Osteocyte (in vitro differentiated cells): Measurements from ENCODE around the gene PIANP. TPM values are rescaled to one million over a fixed set of nuclear protein-coding genes. Genes with fewer than 3 reads are reported as not detected.
A peak's percentile ranks its signal among the peaks of the same experiment; 100 is the strongest.

Source experiments
- DNase-seq: peaks from one replicate; pipeline ENCODE4 v3.0.0; 2021; ENCODE audit warnings: mixed read lengths; ENCODE audit not compliant: unreplicated experiment; ENCODE audit errors: extremely low spot score
- H3K27ac Mint-ChIP-seq: one replicate; pipeline ENCODE4 v1.8.0; 2021; ENCODE audit warnings: mild to moderate bottlenecking, mixed read lengths; ENCODE audit not compliant: unreplicated experiment
- H3K27me3 Mint-ChIP-seq: one replicate; pipeline ENCODE4 v1.8.0; 2021; ENCODE audit warnings: mixed read lengths; ENCODE audit not compliant: unreplicated experiment
- H3K36me3 Mint-ChIP-seq: one replicate; pipeline ENCODE4 v1.8.0; 2021; ENCODE audit warnings: mixed read lengths; ENCODE audit not compliant: unreplicated experiment
- H3K4me1 Mint-ChIP-seq: one replicate; pipeline ENCODE4 v1.8.0; 2021; ENCODE audit warnings: mixed read lengths; ENCODE audit not compliant: unreplicated experiment
- H3K4me3 Mint-ChIP-seq: one replicate; pipeline ENCODE4 v1.8.0; 2021; ENCODE audit warnings: mild to moderate bottlenecking, moderate library complexity, mixed read lengths; ENCODE audit not compliant: unreplicated experiment
- H3K9me3 Mint-ChIP-seq: one replicate; pipeline ENCODE4 v1.8.0; 2021; ENCODE audit warnings: mixed read lengths; ENCODE audit not compliant: unreplicated experiment
- total RNA-seq: library from RNA; stranded (reverse); gene quantifications from 2 replicates; pipeline ENCODE4 v1.2.1, GENCODE V29; 2021
- TF ChIP-seq, protein P1 (sequence below): fragments of 200-600 bp; sonication (generic); IDR thresholded peaks from 2 replicates; pipeline ENCODE4 v1.5.0; 2021; ENCODE audit warnings: antibody characterized with exemption, mild to moderate bottlenecking, moderate library complexity

PIANP gene
- total RNA-seq, 1 donor from 2014 or later: 3.9 TPM

DNA sequence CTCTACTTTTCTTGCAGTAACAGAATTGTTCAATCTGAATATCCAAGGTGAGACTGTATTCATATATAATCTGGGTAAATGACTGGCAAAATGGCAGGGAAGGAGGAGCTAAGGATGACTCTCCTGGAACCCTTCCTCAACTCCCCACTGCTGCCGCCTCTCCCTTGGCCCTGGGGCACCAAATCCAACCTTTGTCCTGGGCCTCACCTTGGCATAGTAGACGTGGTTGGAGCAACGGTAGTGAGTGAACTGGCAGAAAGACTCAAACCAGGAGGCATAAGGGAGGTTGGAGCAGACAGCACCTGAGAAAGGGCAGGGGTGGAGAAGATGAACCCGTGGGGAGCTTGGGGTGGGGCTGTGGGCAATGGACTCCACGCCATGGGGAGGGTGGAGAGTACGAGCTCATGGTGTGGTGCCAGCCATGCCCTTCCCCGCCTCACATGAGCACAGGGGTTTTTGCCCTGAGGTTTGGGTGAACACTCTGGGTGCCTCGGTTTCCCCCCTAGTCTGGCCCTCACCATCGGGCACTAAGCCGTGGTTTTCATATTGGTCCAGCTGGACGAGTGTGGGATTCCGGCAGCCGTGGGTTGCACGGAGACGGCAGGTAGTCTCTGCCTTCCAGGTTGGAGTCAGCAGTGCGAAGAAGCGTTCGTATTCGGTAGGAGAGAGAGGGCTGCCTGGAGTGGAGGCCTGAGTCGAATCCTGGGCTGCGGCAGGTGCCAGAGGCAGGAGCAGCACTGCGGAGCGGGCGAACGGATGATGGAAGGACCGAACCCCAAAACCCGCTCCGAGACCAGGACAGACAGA, 54.1 kb downstream of the PIANP start:
- no peak for DNase-seq
- H3K27me3 Mint-ChIP-seq: peaks cover 11% of the 10 kb centered on the region
- H3K36me3 Mint-ChIP-seq: peaks cover 26% of the 10 kb centered on the region
- TF ChIP-seq, protein P1, sequence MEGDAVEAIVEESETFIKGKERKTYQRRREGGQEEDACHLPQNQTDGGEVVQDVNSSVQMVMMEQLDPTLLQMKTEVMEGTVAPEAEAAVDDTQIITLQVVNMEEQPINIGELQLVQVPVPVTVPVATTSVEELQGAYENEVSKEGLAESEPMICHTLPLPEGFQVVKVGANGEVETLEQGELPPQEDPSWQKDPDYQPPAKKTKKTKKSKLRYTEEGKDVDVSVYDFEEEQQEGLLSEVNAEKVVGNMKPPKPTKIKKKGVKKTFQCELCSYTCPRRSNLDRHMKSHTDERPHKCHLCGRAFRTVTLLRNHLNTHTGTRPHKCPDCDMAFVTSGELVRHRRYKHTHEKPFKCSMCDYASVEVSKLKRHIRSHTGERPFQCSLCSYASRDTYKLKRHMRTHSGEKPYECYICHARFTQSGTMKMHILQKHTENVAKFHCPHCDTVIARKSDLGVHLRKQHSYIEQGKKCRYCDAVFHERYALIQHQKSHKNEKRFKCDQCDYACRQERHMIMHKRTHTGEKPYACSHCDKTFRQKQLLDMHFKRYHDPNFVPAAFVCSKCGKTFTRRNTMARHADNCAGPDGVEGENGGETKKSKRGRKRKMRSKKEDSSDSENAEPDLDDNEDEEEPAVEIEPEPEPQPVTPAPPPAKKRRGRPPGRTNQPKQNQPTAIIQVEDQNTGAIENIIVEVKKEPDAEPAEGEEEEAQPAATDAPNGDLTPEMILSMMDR: no peak
- no peak overlapping the region for H3K27ac Mint-ChIP-seq
- peaks cover 2% of the 10 kb centered on the region for H3K4me1 Mint-ChIP-seq
- no peak overlapping the region for H3K4me3 Mint-ChIP-seq
- no peaks in the 10 kb centered on the region for H3K9me3 Mint-ChIP-seq

DNA sequence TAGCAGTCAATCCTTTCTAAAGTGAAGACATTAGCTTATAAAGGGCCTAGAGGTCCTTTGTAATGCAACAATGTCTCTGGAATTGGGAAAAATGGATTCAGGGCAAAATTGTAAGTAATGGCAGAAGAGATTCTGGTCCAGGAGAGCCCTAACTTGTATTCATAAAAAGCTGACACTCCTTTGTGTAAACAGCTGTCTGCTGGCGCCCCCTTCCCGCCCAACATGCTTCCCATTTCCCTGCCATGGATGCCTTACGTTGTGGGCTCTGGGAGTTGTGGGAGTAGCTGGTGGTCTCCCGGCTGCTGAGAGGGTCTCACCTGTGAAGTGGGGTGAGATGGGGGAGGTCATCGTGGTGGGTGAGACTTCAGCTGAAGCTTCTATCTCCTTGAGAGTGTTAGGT, 55.7 kb downstream of the PIANP start:
- H3K4me3 Mint-ChIP-seq: no peak overlapping the region
- no peak for DNase-seq
- peaks cover 2% of the 10 kb centered on the region for H3K4me1 Mint-ChIP-seq
- H3K36me3 Mint-ChIP-seq: peaks cover 18% of the 10 kb centered on the region
- no peaks in the 10 kb centered on the region for H3K9me3 Mint-ChIP-seq
- TF ChIP-seq, protein P1: peak; percentile 56
- peaks cover 11% of the 10 kb centered on the region for H3K27me3 Mint-ChIP-seq
- H3K27ac Mint-ChIP-seq: no peak overlapping the region

DNA sequence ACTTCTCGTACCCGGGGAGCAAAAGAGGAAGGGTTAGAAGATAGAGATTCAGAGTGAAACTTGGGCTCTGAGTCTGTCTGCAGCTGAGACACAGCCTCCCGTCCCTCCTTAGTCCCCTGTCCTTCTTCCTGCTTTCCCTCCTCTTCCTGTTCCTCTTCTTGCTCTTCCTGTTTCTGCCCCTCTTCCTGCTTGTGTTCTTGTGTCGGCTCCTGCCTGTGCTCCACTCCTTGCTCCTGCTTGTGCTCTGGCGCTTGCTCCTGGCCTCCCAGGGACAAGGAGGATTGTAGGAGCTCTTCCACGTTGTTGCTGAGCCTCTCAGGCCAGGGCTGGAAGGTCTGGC, 56.4 kb downstream of the PIANP start:
- Mint-ChIP-seq H3K27me3 (peaks cover 11% of the 10 kb centered on the region), H3K4me1 (peaks cover 2% of the 10 kb centered on the region), H3K27ac (no peak overlapping the region), H3K4me3 (no peak overlapping the region), H3K9me3 (no peaks in the 10 kb centered on the region), H3K36me3 (peaks cover 18% of the 10 kb centered on the region)
- DNase-seq: no peak
- TF ChIP-seq, protein P1: no peak

Other genes starting within 250 kb of the PIANP start
- 13.1 and 17.0 TPM in 2 replicates for gene TAPBPL, start 248.8 kb downstream of the PIANP start, total RNA-seq
- 6.9 and 9.1 TPM in 2 replicates for gene VAMP1, start 230.1 kb downstream of the PIANP start, total RNA-seq
- gene MRPL51, start 207.6 kb downstream of the PIANP start, total RNA-seq: 172 TPM in 2 replicates
- gene NCAPD2, start 206.7 kb downstream of the PIANP start, total RNA-seq: 36.4 and 36.9 TPM in 2 replicates
- 1,754 and 1,775 TPM in 2 replicates for gene GAPDH, start 166.3 kb downstream of the PIANP start, total RNA-seq
- gene IFFO1, start 144.8 kb downstream of the PIANP start, total RNA-seq: 35.9 and 40.7 TPM in 2 replicates
- gene NOP2, start 132.5 kb downstream of the PIANP start, total RNA-seq: 32.5 and 34.5 TPM in 2 replicates
- gene CHD4, start 93.4 kb downstream of the PIANP start, total RNA-seq: 348 and 351 TPM in 2 replicates
- 0.32 and 0.50 TPM in 2 replicates for gene LPAR5, start 64.9 kb downstream of the PIANP start, total RNA-seq
- 0.73 and 1.0 TPM in 2 replicates for gene ACRBP, start 53.4 kb downstream of the PIANP start, total RNA-seq
- gene ING4, start 37.7 kb downstream of the PIANP start, total RNA-seq: 56.7 and 58.8 TPM in 2 replicates
- gene ZNF384, start 11.4 kb downstream of the PIANP start, total RNA-seq: 66.6 and 68.3 TPM in 2 replicates
- gene COPS7A, start 23.2 kb upstream of the PIANP start, total RNA-seq: 61.4 and 73.0 TPM in 2 replicates
- 141 and 162 TPM in 2 replicates for gene MLF2, start 52.3 kb upstream of the PIANP start, total RNA-seq
- gene PTMS, start 65.5 kb upstream of the PIANP start, total RNA-seq: 501 and 554 TPM in 2 replicates
- 1.1 and 2.5 TPM in 2 replicates for gene LAG3, start 71.7 kb upstream of the PIANP start, total RNA-seq
- 0.60 and 0.62 TPM in 2 replicates for gene CD4, start 88.7 kb upstream of the PIANP start, total RNA-seq
- 11.5 and 12.0 TPM in 2 replicates for gene GPR162, start 121.0 kb upstream of the PIANP start, total RNA-seq
- 86.5 and 90.8 TPM in 2 replicates for gene P3H3, start 127.6 kb upstream of the PIANP start, total RNA-seq
- gene GNB3, start 140.1 kb upstream of the PIANP start, total RNA-seq: 8.3 and 10.6 TPM in 2 replicates
- gene CDCA3, start 150.5 kb upstream of the PIANP start, total RNA-seq: 8.0 and 9.2 TPM in 2 replicates
- 113 and 114 TPM in 2 replicates for gene USP5, start 151.3 kb upstream of the PIANP start, total RNA-seq
- 408 and 415 TPM in 2 replicates for gene TPI1, start 166.7 kb upstream of the PIANP start, total RNA-seq
- 9.2 and 11.5 TPM in 2 replicates for gene SPSB2, start 172.5 kb upstream of the PIANP start, total RNA-seq
- 9.0 and 11.3 TPM in 2 replicates for gene LRRC23, start 204.0 kb upstream of the PIANP start, total RNA-seq
- gene ENO2, start 213.8 kb upstream of the PIANP start, total RNA-seq: 21.5 and 24.1 TPM in 2 replicates
- gene ATN1, start 227.1 kb upstream of the PIANP start, total RNA-seq: 117 and 123 TPM in 2 replicates
- not detected in 2 replicates for gene RNU7-1, start 243.0 kb upstream of the PIANP start, total RNA-seq
- gene C12orf57, start 243.2 kb upstream of the PIANP start, total RNA-seq: 287 and 309 TPM in 2 replicates